Nephron progenitor cell (in vitro differentiated cells): Measurements from ENCODE around the gene PAIP2.
A peak's percentile ranks its signal among the peaks of the same experiment; 100 is the strongest.
"Not testable (repeated sequence)": the region's sequence is repeated elsewhere in the genome, so short reads cannot be mapped to it uniquely, and the experiment has no call there.

ENCODE experiments used
- DNase-seq: peaks from one replicate; pipeline ENCODE4 v3.0.0; 2021
- H3K27ac Mint-ChIP-seq: 2 replicates; pipeline ENCODE4 v1.8.0; 2021; ENCODE audit warnings: mild to moderate bottlenecking, moderate library complexity, mixed read lengths
- H3K27me3 Mint-ChIP-seq: 2 replicates; pipeline ENCODE4 v1.8.0; 2021; ENCODE audit warnings: mild to moderate bottlenecking, low read depth, mixed read lengths; ENCODE audit not compliant: poor library complexity
- H3K36me3 Mint-ChIP-seq: 2 replicates; pipeline ENCODE4 v1.8.0; 2021; ENCODE audit warnings: low read depth, mixed read lengths
- H3K4me1 Mint-ChIP-seq: 2 replicates; pipeline ENCODE4 v1.8.0; 2021; ENCODE audit warnings: mixed read lengths
- H3K4me3 Mint-ChIP-seq: 2 replicates; pipeline ENCODE4 v1.8.0; 2021; ENCODE audit warnings: mild to moderate bottlenecking, moderate library complexity, mixed read lengths
- H3K9me3 Mint-ChIP-seq: 2 replicates; pipeline ENCODE4 v1.8.0; 2021; ENCODE audit warnings: mild to moderate bottlenecking, moderate library complexity, mixed read lengths
- CTCF ChIP-seq: fragments of 200-600 bp; sonication (generic); IDR thresholded peaks from 2 replicates; pipeline ENCODE4 v1.5.0; 2021; ENCODE audit warnings: antibody characterized with exemption

PAIP2 gene

GRCh38 chr5:139342423-139342723 is 719 bp downstream of the PAIP2 start:
- H3K27me3 Mint-ChIP-seq = peaks cover 12% of the 10 kb centered on the region
- H3K9me3 Mint-ChIP-seq = peaks cover 24% of the 10 kb centered on the region
- H3K36me3 Mint-ChIP-seq = peaks cover 44% of the 10 kb centered on the region
- TF ChIP-seq CTCF = no peak
- peaks cover 33% of the 10 kb centered on the region for H3K4me1 Mint-ChIP-seq
- no peak for DNase-seq
- H3K4me3 Mint-ChIP-seq = peak overlapping the region; percentile 91
- peak overlapping the region; percentile 99 for H3K27ac Mint-ChIP-seq

GRCh38 chr5:139343476-139343875 is 1.8 kb downstream of the PAIP2 start:
- Mint-ChIP-seq H3K4me1 (peaks cover 33% of the 10 kb centered on the region), H3K36me3 (peaks cover 50% of the 10 kb centered on the region), H3K4me3 (peak overlapping the region; percentile 91), H3K27me3 (peaks cover 12% of the 10 kb centered on the region), H3K9me3 (peaks cover 24% of the 10 kb centered on the region), H3K27ac (no peak overlapping the region)
- no peak for TF ChIP-seq CTCF
- no peak for DNase-seq

- Mint-ChIP-seq H3K4me1 (peaks cover 37% of the 10 kb centered on the region), H3K9me3 (peaks cover 24% of the 10 kb centered on the region), H3K27me3 (peaks cover 12% of the 10 kb centered on the region), H3K27ac (no peak overlapping the region), H3K4me3 (peak overlapping the region; percentile 91), H3K36me3 (peaks cover 57% of the 10 kb centered on the region)
- DNase-seq = no peak
- TF ChIP-seq CTCF = no peak
Measured at GRCh38 chr5:139344177-139344576, 2.5 kb downstream of the PAIP2 start.

GRCh38 chr5:139345442-139345841 is 3.8 kb downstream of the PAIP2 start:
- not testable (repeated sequence) for DNase-seq, H3K4me3 Mint-ChIP-seq, H3K27me3 Mint-ChIP-seq
- Mint-ChIP-seq H3K4me1 (peaks cover 37% of the 10 kb centered on the region), H3K27ac (peak overlapping the region; percentile 66), H3K9me3 (peaks cover 24% of the 10 kb centered on the region), H3K36me3 (peaks cover 62% of the 10 kb centered on the region)

- Mint-ChIP-seq H3K36me3 (peaks cover 87% of the 10 kb centered on the region), H3K4me1 (peaks cover 24% of the 10 kb centered on the region), H3K9me3 (peaks cover 31% of the 10 kb centered on the region)
- not testable (repeated sequence) for DNase-seq, H3K4me3 Mint-ChIP-seq, H3K27me3 Mint-ChIP-seq, H3K27ac Mint-ChIP-seq
Measured at GRCh38 chr5:139347863-139348262, 6.2 kb downstream of the PAIP2 start.

- H3K4me1 Mint-ChIP-seq = no peaks in the 10 kb centered on the region
- no peak overlapping the region for H3K4me3 Mint-ChIP-seq
- TF ChIP-seq CTCF = no peak
- peaks cover 88% of the 10 kb centered on the region for H3K36me3 Mint-ChIP-seq
- DNase-seq = no peak
- H3K27me3 Mint-ChIP-seq = peaks cover 4% of the 10 kb centered on the region
- peaks cover 34% of the 10 kb centered on the region for H3K9me3 Mint-ChIP-seq
- H3K27ac Mint-ChIP-seq = no peak overlapping the region
Measured at GRCh38 chr5:139354186-139354585, 12.5 kb downstream of the PAIP2 start.

GRCh38 chr5:139355900-139356299 is 14.2 kb downstream of the PAIP2 start:
- H3K9me3 Mint-ChIP-seq = peaks cover 34% of the 10 kb centered on the region

More at GRCh38 chr5:139355900-139356299, 14.2 kb downstream of the PAIP2 start:
- peaks cover 90% of the 10 kb centered on the region for H3K36me3 Mint-ChIP-seq
- not testable (repeated sequence) for H3K4me3 Mint-ChIP-seq, H3K27me3 Mint-ChIP-seq, H3K4me1 Mint-ChIP-seq, DNase-seq, H3K27ac Mint-ChIP-seq
